ENCODE measurements around the gene NTRK1.
"Not testable (repeated sequence)": the region's sequence is repeated elsewhere in the genome, so short reads cannot be mapped to it uniquely, and the experiment has no call there.

Gene NTRK1

DNA sequence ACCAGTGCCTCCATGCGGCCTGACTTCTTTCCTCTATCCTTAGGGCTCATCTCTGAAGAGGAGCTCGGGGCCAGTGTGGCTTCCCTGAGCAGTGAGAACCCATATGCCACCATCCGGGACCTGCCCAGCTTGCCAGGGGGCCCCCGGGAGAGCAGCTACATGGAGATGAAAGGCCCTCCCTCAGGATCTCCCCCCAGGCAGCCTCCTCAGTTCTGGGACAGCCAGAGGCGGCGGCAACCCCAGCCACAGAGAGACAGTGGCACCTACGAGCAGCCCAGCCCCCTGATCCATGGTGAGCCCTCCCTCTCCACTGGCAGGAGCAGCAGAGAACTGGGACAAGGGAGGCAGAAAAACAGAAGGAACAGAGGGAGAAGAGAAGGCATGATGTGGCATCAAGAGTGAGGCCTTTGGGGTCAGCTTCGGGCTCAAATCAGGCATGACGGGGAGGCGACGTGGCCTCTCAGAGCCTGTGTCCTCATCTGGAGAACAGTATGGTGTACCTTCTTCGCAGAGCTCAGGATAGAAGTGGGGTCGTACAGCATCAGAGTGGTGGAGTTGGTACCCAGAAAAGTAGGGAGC is 53.2 kb downstream of the NTRK1 start:
- DNase-seq (ENCODE audit: low read depth): no peak

DNA sequence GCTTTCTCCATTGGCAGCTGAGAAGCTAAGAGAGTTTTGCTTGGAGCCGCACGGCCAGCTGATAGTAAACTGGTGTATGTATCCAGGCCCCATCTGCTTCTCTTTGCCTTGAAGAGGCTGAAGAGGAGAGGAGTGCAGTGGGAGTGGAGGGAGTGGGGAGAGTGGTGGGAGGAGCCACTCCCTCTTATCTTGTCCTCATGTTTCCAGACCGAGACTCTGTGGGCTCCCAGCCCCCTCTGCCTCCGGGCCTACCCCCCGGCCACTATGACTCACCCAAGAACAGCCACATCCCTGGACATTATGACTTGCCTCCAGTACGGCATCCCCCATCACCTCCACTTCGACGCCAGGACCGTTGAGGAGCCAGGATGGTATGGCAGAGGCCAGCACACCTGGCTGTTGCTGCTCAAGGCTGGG is 53.8 kb downstream of the NTRK1 start:
- DNase-seq (ENCODE audit: low read depth): no peak

DNA sequence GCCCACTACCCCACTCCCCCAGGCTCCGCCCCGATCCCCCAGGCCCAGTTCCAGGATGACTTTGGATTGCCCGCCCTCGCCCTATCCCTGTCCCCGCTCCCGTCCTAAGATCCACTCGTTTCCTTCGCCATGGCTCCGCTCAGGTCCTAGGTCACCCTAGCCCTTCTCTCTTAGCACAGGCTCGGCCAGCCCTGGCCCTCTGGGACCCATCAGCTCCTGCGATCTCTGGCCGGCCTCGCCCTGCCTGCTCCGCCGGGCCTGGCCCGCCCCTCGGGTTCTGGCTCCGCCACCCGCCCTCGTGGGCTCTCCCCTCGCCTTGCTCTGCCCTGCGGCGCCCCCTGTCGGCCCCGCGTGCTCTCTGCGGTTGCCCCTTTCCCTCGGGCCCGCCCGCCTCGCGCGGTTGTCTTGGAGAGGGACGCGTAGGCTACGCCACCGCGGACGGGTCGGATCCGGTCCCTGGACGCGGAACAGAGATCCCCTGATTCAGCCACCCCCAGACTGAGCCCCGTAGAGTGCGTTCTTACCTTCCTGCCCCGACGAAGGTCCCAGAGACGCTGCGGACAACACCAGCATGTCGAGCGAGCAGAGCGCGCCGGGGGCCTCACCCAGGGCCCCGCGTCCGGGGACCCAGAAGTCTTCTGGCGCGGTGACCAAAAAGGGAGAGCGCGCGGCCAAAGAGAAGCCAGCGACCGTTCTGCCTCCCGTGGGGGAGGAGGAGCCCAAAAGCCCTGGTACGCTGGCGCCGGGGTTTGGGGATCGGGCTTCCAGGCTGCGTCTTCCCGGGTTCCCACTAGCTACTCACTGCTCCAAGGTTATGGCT is 59.8 kb downstream of the NTRK1 start, which contains the start of gene LRRC71:
TSS of gene LRRC71 (plus strand) at position 400 of the 820 bp plus-strand sequence. CDS start at position 572, 172 bp downstream.
- peak; percentile 60 for DNase-seq (ENCODE audit: low read depth)

GRCh38 chr1:156921053-156921529 is 60.4 kb downstream of the NTRK1 start:
- DNase-seq (ENCODE audit: low read depth): no peak

- DNase-seq (ENCODE audit: low read depth): no peak
Measured at GRCh38 chr1:156922986-156923669, 62.5 kb downstream of the NTRK1 start.

DNA sequence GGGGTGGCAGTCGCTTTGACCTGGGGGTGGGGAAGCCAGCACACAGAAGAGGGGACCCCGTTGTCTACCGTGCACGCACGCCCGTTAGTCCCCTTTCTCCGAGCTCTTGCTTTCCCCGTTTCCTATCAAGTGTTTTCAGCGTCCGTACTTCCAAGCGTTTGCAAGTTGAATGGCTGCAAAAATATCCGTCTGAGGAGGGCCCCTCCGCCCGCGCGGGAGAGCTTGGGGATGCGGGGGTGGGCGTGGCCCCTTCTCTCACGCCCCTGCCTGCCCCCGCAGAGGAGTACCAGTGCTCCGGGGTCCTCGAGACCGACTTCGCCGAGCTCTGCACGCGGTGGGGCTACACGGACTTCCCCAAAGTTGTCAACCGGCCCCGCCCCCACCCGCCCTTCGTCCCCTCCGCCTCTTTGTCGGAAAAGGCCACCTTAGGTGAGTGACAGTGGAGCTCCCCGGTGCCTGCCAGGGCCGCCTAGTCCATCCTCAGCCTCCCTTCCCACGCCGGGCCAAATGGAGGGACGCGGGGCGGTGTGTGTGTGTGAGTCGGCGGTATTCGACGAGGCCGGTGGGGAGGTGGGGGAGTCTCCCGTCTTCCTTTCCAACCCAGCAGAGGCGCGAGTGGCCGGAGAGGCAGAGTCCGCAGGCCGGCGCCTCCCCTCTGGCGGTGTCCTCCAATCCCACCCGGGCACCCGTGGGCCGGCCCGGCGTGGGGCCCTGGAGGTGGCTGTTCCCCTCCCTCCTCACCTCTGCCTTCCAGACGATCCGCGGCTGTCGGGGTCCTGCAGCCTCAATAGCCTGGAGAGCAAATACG is 63.2 kb downstream of the NTRK1 start:
- no peak for DNase-seq (ENCODE audit: low read depth)

- no peak for DNase-seq (ENCODE audit: low read depth)
Measured at GRCh38 chr1:156924478-156925153, 64.0 kb downstream of the NTRK1 start.

DNA sequence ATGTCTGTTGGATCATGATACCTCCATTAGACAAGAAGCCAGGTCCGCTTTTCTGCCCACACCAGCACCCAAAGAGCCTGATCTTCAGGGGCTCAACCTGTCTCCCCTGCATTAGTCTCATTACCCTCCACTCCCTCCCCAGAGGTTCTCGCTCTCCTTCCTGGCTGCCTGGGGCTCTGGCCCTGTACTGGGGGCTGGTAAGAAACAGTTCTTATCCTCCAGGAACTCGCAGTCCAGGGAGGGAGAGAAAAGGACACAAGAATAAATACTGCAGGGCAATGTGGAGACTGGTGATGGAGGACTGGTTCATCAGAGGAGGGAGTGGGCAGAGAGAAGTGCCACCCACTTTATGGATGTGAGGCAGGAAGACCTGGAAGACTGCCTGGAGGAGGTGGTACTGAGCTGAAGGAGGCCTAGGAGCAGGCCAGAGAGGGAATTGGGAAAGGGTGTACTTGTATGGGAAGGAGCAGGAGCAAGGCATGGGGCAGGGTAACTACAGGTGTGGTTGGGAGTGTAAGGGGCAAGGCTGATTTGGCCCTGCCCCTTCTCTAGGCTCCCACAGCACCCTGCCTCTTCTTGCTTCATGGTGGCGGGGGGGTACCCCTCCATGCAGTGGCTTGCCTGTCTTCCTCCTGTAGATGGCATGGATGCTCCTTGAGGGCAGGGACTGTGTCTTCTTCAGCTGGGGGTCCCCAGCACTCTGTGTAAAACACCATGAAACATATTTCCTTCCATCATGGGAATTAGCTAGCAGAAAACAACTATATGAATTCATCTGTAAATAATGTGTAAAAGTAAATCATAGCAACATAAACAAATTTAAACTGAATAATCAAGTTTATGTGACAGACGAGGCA is 64.7 kb downstream of the NTRK1 start:
- DNase-seq (ENCODE audit: low read depth): no peak

DNA sequence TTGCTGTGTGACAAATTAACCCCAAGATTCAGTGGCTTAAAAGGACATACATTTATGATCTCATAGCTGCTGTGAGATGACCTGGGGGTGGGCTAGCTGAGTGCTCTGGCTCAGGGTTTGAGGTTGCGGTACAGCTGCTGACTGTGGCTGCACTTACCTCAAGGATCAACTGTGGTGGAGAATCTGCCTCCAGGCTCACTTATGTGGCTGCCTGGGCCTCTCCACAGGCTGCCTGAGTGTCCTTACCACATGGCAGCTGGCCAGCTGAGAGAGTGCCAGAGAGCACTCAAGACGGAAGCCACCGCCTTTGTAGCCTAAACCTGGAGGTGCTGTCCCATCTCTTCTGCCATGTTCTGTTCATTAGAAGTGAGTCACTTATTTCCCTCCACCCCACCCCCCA is 65.5 kb downstream of the NTRK1 start:
- DNase-seq (ENCODE audit: low read depth): no peak

DNA sequence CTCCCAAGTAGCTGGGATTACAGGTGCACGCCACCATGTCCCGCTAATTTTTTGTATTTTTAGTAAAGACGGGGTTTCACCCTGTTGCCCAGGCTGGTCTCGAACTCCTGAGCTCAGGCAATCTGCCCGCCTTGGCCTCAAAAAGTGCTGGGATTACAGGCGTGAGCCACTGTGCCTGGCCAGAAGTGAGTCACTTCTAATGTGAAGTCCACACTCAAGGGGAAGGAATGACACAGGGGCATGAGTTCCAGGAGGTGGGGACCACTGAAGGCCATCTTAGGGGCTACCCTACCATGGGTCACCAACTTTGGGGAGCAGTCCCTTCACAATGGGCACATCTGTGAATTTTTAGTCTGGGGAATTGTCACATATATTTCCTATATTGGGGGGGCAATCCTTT is 66.0 kb downstream of the NTRK1 start:
- not testable (repeated sequence) for DNase-seq (ENCODE audit: low read depth)

DNA sequence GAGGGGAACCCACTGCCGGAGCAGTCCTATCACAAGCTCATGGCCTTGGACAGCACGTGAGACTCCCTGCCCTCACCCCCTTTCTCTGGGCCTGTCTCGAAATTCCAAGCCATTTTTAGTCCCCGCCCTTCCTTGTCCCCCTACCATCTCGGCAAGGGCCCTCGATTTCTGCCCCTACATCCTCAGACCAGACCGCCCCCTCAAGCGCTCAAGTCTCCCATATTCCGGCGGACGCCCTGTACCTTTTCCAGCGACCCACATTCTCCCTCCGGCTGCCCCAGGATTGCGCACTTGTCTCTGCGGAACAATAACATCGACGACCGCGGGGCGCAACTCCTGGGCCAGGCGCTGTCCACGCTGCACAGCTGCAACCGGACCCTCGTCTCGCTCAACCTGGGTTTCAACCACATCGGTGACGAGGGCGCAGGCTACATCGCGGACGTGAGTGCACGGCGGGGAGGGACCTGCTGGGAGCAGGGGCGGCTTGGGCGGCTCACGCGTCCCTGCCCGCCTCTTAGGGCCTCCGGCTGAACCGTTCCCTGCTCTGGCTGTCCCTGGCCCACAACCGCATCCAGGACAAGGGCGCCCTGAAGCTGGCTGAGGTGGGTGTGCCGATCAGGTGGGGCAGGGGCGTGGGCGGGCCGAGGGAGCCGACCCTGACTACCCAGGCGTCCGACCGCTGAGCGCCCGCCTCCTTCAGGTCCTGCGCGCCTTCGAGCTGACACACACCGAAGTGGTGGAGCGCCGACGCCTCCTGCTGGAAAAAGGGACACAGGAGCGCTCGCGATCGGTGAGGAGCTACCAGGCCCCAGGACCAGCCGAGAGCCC is 66.8 kb downstream of the NTRK1 start:
- DNase-seq (ENCODE audit: low read depth): peak; percentile 40

- DNase-seq (ENCODE audit: low read depth): no peak
Measured at GRCh38 chr1:156928043-156928602, 67.5 kb downstream of the NTRK1 start.

DNA sequence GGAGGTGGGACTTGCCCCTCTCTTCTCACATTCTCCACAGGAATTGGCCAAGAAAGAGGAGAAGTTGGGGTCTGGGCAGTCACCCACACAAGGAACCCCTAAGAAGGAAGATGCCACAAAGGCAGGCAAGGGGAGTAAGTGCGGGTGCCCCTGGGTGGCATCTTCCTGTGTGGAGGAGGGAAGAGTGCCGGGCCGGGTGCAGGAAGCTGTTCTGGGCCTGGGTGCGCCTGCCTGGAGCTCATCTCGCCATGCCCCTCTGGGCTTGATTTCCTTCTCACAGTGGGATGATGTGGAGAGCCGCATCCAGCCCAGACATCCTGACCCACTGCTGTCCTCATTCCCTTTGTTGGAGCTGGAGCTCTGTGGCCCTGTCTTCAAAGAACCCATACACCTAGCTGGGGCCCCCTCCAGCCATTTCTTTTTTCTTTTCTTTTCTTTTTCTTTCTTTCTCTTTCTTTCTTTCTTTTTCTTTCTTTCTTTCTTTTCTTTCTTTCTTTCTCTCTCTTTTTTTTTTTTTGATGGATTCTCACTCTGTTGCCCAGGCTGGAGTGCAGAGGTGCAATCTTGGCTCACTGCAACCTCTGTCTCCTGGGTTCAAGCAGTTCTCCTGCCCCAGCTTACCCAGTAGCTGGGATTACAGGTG is 69.1 kb downstream of the NTRK1 start:
- DNase-seq (ENCODE audit: low read depth): no peak

- no peak for DNase-seq (ENCODE audit: low read depth)
Measured at GRCh38 chr1:156930483-156930882, 69.8 kb downstream of the NTRK1 start.
